KMS-11 (cell line): ENCODE results near the gene ITPRIP.

ENCODE experiments used
- H2AFZ ChIP-seq: fragments of 200-600 bp; sonication (generic); 2 replicates; pipeline ENCODE4 v1.6.1; 2016; ENCODE audit warnings: antibody characterized with exemption, mixed run types, low read depth
- H3K27ac ChIP-seq: fragments of 200-600 bp; sonication (generic); 2 replicates; pipeline ENCODE4 v1.6.1; 2016; ENCODE audit warnings: mild to moderate bottlenecking, mixed run types
- H3K27me3 ChIP-seq: fragments of 200-600 bp; sonication (generic); 2 replicates; pipeline ENCODE4 v1.6.1; 2017; ENCODE audit warnings: mild to moderate bottlenecking, low read depth, mixed run types, moderate library complexity; ENCODE audit not compliant: insufficient read depth
- H3K36me3 ChIP-seq: fragments of 200-600 bp; sonication (generic); 2 replicates; pipeline ENCODE4 v1.6.1; 2017; ENCODE audit warnings: mild to moderate bottlenecking, mixed run types; ENCODE audit not compliant: insufficient read depth
- H3K4me1 ChIP-seq: fragments of 200-600 bp; sonication (generic); 2 replicates; pipeline ENCODE4 v1.6.1; 2016; ENCODE audit warnings: mild to moderate bottlenecking, low read depth, mixed run types; ENCODE audit not compliant: poor library complexity, severe bottlenecking
- H3K4me2 ChIP-seq: fragments of 200-600 bp; sonication (generic); 2 replicates; pipeline ENCODE4 v1.7.0; 2016; ENCODE audit warnings: mild to moderate bottlenecking, mixed run types
- H3K4me3 ChIP-seq: fragments of 200-600 bp; sonication (generic); IDR thresholded peaks from 2 replicates; pipeline ENCODE4 v1.6.1; 2017; ENCODE audit warnings: low read depth, low read length, mixed read lengths; ENCODE audit not compliant: insufficient read depth
- H3K79me2 ChIP-seq: fragments of 200-600 bp; sonication (generic); 2 replicates; pipeline ENCODE4 v1.6.1; 2016; ENCODE audit warnings: low read depth, mixed run types; ENCODE audit not compliant: insufficient read depth
- H3K9ac ChIP-seq: fragments of 200-600 bp; sonication (generic); 2 replicates; pipeline ENCODE4 v1.6.1; 2016; ENCODE audit warnings: mild to moderate bottlenecking, mixed run types
- H4K20me1 ChIP-seq: fragments of 200-600 bp; sonication (generic); 2 replicates; pipeline ENCODE4 v1.6.1; 2016; ENCODE audit warnings: mild to moderate bottlenecking, mixed run types; ENCODE audit not compliant: insufficient read depth
- CTCF ChIP-seq: fragments of 200-600 bp; sonication (generic); conservative IDR thresholded peaks from 2 replicates; pipeline ENCODE4 v1.6.1; 2017; ENCODE audit warnings: low read depth, mild to moderate bottlenecking, antibody characterized with exemption, low read length, moderate library complexity, mixed read lengths

ITPRIP gene

GRCh38 chr10:104267721-104268404 is 70.4 kb downstream of the ITPRIP start:
- Histone ChIP-seq H3K9ac (peak overlapping the region; percentile 76; the same call in 1 of the 2 replicates), H3K4me2 (peak overlapping the region; percentile 66), H3K4me3 (no peak overlapping the region), H3K36me3 (no peaks in the 10 kb centered on the region; the same call in 1 of the 2 replicates), H3K27me3 (no peaks in the 10 kb centered on the region), H3K4me1 (peaks cover 14% of the 10 kb centered on the region), H3K27ac (no peak overlapping the region), H2AFZ (peak overlapping the region; percentile 76; the same call in 1 of the 2 replicates), H3K79me2 (peaks cover 50% of the 10 kb centered on the region), H4K20me1 (no peaks in the 10 kb centered on the region)
- no peak for TF ChIP-seq CTCF

- Histone ChIP-seq H3K9ac (no peak overlapping the region), H3K79me2 (peaks cover 50% of the 10 kb centered on the region), H3K4me2 (no peak overlapping the region), H3K4me1 (peaks cover 14% of the 10 kb centered on the region), H3K27me3 (no peaks in the 10 kb centered on the region), H3K36me3 (no peaks in the 10 kb centered on the region; the same call in 1 of the 2 replicates), H4K20me1 (no peaks in the 10 kb centered on the region), H3K4me3 (no peak overlapping the region), H3K27ac (no peak overlapping the region), H2AFZ (no peak overlapping the region)
- no peak for TF ChIP-seq CTCF
Observed at GRCh38 chr10:104264783-104265182, 73.5 kb downstream of the ITPRIP start.

GRCh38 chr10:104262055-104262454 is 76.2 kb downstream of the ITPRIP start:
- H3K27ac ChIP-seq: no peak overlapping the region
- no peak overlapping the region for H3K4me2 ChIP-seq
- H3K9ac ChIP-seq: no peak overlapping the region
- H3K27me3 ChIP-seq: no peaks in the 10 kb centered on the region
- H3K79me2 ChIP-seq: peaks cover 42% of the 10 kb centered on the region; the same call in 1 of the 2 replicates
- H3K4me1 ChIP-seq: peaks cover 14% of the 10 kb centered on the region
- no peak overlapping the region for H3K4me3 ChIP-seq
- no peaks in the 10 kb centered on the region; the same call in 1 of the 2 replicates for H3K36me3 ChIP-seq
- no peak overlapping the region for H2AFZ ChIP-seq
- no peak for TF ChIP-seq CTCF
- no peaks in the 10 kb centered on the region for H4K20me1 ChIP-seq

- Histone ChIP-seq H3K79me2 (peaks cover 38% of the 10 kb centered on the region; the same call in 1 of the 2 replicates), H3K9ac (no peak overlapping the region), H3K4me1 (peaks cover 22% of the 10 kb centered on the region), H3K36me3 (no peaks in the 10 kb centered on the region; the same call in 1 of the 2 replicates), H3K27ac (no peak overlapping the region), H4K20me1 (no peaks in the 10 kb centered on the region), H2AFZ (no peak overlapping the region), H3K4me3 (no peak overlapping the region), H3K4me2 (no peak overlapping the region), H3K27me3 (no peaks in the 10 kb centered on the region)
- no peak for TF ChIP-seq CTCF
Observed at GRCh38 chr10:104260775-104261115, 77.5 kb downstream of the ITPRIP start.
